ENCODE measurements around the gene ZNF619. TPM values are rescaled to one million over a fixed set of nuclear protein-coding genes. Genes with fewer than 3 reads are reported as not detected.

The ZNF619 gene
- total and polyA plus RNA-seq, 2 donors (not counting 1 experiment from before 2014, with no cell fraction given), result 3.3 to 22.8 TPM

- no peak for TF ChIP-seq EZH2 (IDR thresholded peaks at IDR 0.05; ENCODE audit: borderline replicate concordance, insufficient read depth, low read depth, low read length, poor library complexity, severe bottlenecking)
- TF ChIP-seq, protein P1, sequence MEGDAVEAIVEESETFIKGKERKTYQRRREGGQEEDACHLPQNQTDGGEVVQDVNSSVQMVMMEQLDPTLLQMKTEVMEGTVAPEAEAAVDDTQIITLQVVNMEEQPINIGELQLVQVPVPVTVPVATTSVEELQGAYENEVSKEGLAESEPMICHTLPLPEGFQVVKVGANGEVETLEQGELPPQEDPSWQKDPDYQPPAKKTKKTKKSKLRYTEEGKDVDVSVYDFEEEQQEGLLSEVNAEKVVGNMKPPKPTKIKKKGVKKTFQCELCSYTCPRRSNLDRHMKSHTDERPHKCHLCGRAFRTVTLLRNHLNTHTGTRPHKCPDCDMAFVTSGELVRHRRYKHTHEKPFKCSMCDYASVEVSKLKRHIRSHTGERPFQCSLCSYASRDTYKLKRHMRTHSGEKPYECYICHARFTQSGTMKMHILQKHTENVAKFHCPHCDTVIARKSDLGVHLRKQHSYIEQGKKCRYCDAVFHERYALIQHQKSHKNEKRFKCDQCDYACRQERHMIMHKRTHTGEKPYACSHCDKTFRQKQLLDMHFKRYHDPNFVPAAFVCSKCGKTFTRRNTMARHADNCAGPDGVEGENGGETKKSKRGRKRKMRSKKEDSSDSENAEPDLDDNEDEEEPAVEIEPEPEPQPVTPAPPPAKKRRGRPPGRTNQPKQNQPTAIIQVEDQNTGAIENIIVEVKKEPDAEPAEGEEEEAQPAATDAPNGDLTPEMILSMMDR (IDR thresholded peaks at IDR 0.05), result peak; percentile 18
- intact Hi-C loops (cut with micrococcal nuclease), result loop anchor here (1.0 to 2.0 kb wide), 2 partner anchors 18 to 29 kb away; partner anchors contain the start of genes ZNF619 and ZNF621
- WGBS (ENCODE audit: insufficient coverage), result 14% methylated on average over 37 of the region's 44 CpGs
- peaks cover 13% of the 10 kb centered on the region for H3K4me1 Mint-ChIP-seq
- Histone ChIP-seq H3K27ac (ENCODE audit: low read length in 2 of 2) (peak within 1 kb of the TSS; percentile 47 to 65), H3K4me3 (ENCODE audit: control extremely low read depth in 1 of 5, extremely low read depth in 1 of 5, insufficient read depth in 1 of 5, low read depth in 2 of 5, low read length in 4 of 5) (peak within 1 kb of the TSS; percentile 60 to 93 (median 76)), H3K9ac (ENCODE audit: low read length) (peak within 1 kb of the TSS; percentile 96), H4K20me1 (ENCODE audit: control insufficient read depth, insufficient read depth, low read length, poor library complexity, severe bottlenecking) (no peaks in the 10 kb centered on the region), H3K79me2 (ENCODE audit: control insufficient read depth, insufficient read depth, low read length) (no peaks in the 10 kb centered on the region), H2AFZ (ENCODE audit: insufficient read depth, low read depth, low read length, poor library complexity, severe bottlenecking) (peak within 1 kb of the TSS; percentile 100), H3K27me3 (replicated peaks in 1 of 4; ENCODE audit: control extremely low read depth in 1 of 4, control insufficient read depth in 3 of 4, insufficient read depth in 4 of 4, low read length in 3 of 4) (no peaks in the 10 kb centered on the region), H3K36me3 (replicated peaks in 1 of 2; ENCODE audit: control extremely low read depth in 1 of 2, control insufficient read depth in 1 of 2, extremely low read depth in 1 of 2, insufficient read depth in 2 of 2, low read length in 1 of 2) (no peaks in the 10 kb centered on the region), H3K4me2 (replicated peaks; ENCODE audit: low read depth, low read length, poor library complexity, severe bottlenecking) (peak within 1 kb of the TSS; percentile 96), H3K9me3 (ENCODE audit: control extremely low read depth in 1 of 3, control insufficient read depth in 2 of 3, insufficient read depth in 1 of 3, low read length in 2 of 3) (no peaks in the 10 kb centered on the region), H3K4me1 (ENCODE audit: control insufficient read depth in 2 of 2, insufficient read depth in 2 of 2, low read length in 2 of 2) (peaks cover 6 to 10% of the 10 kb centered on the region in 2 donors)
- ATAC-seq (ENCODE audit: low read depth) (peak; percentile 80), DNase-seq (peak; percentile 62)
- peak within 1 kb of the TSS; percentile 99 for H3K4me3 Mint-ChIP-seq
- H3K27ac Mint-ChIP-seq, result peak within 1 kb of the TSS; percentile 88
- no peaks in the 10 kb centered on the region for H3K9me3 Mint-ChIP-seq (ENCODE audit: insufficient read depth)
- H3K27me3 Mint-ChIP-seq, result no peaks in the 10 kb centered on the region
- POLR2A ChIA-PET, result interaction anchor here (0.6 to 2.0 kb wide), 3 partner anchors 11 to 49 kb away, joined by 4 to 9 read pairs (median 4); partner anchors contain the start of genes RPL14 and ZNF619
- CTCF ChIA-PET, result interaction anchor here (0.6 to 1.9 kb wide), 8 partner anchors 18 to 710 kb away, joined by 3 to 6 read pairs (median 3); partner anchors contain the start of genes ZNF619 and ZNF621
Observed at GRCh38 chr3:40505599-40506462, 28.9 kb downstream of the ZNF619 start, which contains the start of gene ZNF620. Gene ZNF620 (plus strand): TSS chr3:40506039. CDS start chr3:40506353, 314 bp downstream.
